Prostate gland (tissue), 2 donors: ENCODE results near the gene RADIL. TPM values are rescaled to one million over a fixed set of nuclear protein-coding genes. Genes with fewer than 3 reads are reported as not detected.
"Not testable (repeated sequence)": the region's sequence is repeated elsewhere in the genome, so short reads cannot be mapped to it uniquely, and the experiment has no call there.

ENCODE experiments used
- DNase-seq: peaks from one replicate; pipeline ENCODE4 v3.0.0-alpha.2; 2019; ENCODE audit warnings: low spot score
- H3K27ac ChIP-seq, 2 donors: fragments of 200-600 bp; sonication (generic); 2 replicates each; pipeline ENCODE4 v1.5.1; 2017 to 2019
- H3K27me3 ChIP-seq: fragments of 200-600 bp; sonication (generic); replicated peaks from 2 replicates; pipeline ENCODE4 v1.5.1; 2019; ENCODE audit not compliant: insufficient read depth
- H3K36me3 ChIP-seq, 2 donors: fragments of 200-600 bp; sonication (generic); 1 replicate in 1 of 2; 2 replicates in 1 of 2; pipeline versions ENCODE4 v1.5.1 to v1.8.1; 2017 to 2019
- H3K4me1 ChIP-seq: fragments of 200-600 bp; sonication (generic); replicated peaks from 2 replicates; pipeline ENCODE4 v1.5.1; 2019
- H3K4me3 ChIP-seq, 2 donors: fragments of 200-600 bp; sonication (generic); 2 replicates each; pipeline ENCODE4 v1.5.1; 2017 to 2019
- H3K9me3 ChIP-seq: fragments of 200-600 bp; sonication (generic); 2 replicates; pipeline ENCODE4 v1.5.1; 2017
- POLR2A ChIP-seq: fragments of 450-650 bp; IDR thresholded peaks from one replicate; pipeline ENCODE4 v1.6.1; 2016; ENCODE audit warnings: antibody characterized with exemption, mild to moderate bottlenecking
- POLR2AphosphoS5 ChIP-seq: sonication (generic); formaldehyde crosslinking; IDR thresholded peaks from one replicate; pipeline ENCODE4 v1.6.1; 2017; ENCODE audit warnings: antibody characterized with exemption
- WGBS: methylation state at CpG from one replicate; pipeline ENCODE4 v1.1.5; 2018; 5-methylcytosine and 5-hydroxymethylcytosine counted together
- intact Hi-C: fragments of 100-400 bp; cut with DNase I; formaldehyde crosslinking; loops from one replicate; pipeline ENCODE4 v1.14.2; 2022
- total RNA-seq, 2 donors: library from RNA; depleted of rRNA; stranded (reverse); fragments of >200 nt; gene quantifications; one replicate each; pipeline ENCODE4 v1.1.0, GENCODE V29; 2016
- TF ChIP-seq, protein P1 (sequence below), 4 experiments: fragments of 200-600 bp in 2 of 4; fragments of 450-650 bp in 2 of 4; sonication (generic) in 2 of 4; IDR thresholded peaks; 1 replicate in 3 of 4; 2 replicates in 1 of 4; pipeline ENCODE4 v1.5.1; 2016 to 2019; ENCODE audit warnings: antibody characterized with exemption in 4 of 4, mild to moderate bottlenecking in 2 of 4, moderate library complexity in 2 of 4

Gene RADIL
- total RNA-seq, 2 donors from 2014 or later: 1.8 to 12.0 TPM

DNA sequence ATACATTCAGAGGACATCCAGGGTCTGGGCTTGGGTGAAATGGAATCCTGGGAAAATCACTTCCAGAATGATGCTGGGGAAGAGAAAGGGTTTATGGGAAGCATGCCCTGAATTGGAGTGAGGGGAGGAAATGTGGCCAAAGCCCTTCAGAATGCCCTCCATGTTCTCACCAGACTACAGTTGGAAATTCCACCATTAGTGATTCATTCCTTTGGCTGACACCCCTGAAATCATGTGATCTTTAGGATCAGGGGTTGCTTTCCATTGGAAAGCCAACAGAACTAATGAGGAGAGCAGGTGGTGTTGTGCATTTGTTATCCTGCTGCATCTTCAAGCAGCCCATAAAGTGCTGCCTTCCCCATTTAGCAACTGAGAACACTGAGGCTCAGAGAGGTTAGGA lies 20.8 kb upstream of the RADIL start:
- Histone ChIP-seq H3K27ac (no peak overlapping the region), H3K4me1 (no peaks in the 10 kb centered on the region), H3K4me3 (no peak overlapping the region), H3K27me3 (no peaks in the 10 kb centered on the region), H3K9me3 (no peaks in the 10 kb centered on the region), H3K36me3 (no peaks in the 10 kb centered on the region)
- DNase-seq: no peak
- TF ChIP-seq POLR2A (no peak), POLR2AphosphoS5 (no peak)
- TF ChIP-seq, protein P1, sequence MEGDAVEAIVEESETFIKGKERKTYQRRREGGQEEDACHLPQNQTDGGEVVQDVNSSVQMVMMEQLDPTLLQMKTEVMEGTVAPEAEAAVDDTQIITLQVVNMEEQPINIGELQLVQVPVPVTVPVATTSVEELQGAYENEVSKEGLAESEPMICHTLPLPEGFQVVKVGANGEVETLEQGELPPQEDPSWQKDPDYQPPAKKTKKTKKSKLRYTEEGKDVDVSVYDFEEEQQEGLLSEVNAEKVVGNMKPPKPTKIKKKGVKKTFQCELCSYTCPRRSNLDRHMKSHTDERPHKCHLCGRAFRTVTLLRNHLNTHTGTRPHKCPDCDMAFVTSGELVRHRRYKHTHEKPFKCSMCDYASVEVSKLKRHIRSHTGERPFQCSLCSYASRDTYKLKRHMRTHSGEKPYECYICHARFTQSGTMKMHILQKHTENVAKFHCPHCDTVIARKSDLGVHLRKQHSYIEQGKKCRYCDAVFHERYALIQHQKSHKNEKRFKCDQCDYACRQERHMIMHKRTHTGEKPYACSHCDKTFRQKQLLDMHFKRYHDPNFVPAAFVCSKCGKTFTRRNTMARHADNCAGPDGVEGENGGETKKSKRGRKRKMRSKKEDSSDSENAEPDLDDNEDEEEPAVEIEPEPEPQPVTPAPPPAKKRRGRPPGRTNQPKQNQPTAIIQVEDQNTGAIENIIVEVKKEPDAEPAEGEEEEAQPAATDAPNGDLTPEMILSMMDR (IDR thresholded peaks at IDR 0.05): no peak
- intact Hi-C loops: no loop called here

DNA sequence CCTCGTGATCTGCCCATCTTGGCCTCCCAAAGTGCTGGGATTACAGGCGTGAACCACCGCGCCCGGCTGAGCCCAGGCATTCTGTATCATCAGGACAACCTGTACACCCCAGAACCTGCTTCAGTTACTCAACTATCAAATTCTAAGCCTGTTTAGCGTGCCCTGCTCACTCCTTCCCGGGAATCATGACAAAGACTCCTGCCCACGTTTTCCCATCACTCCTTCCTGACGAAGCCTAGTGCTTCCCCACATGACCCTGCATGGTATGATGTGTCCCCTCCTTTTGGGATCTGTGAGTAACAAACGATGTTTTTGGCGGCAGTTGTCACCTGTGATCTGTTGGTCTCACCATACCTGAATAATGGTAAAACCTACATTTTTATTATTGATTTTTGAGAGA lies 12.2 kb upstream of the RADIL start:
- no peaks in the 10 kb centered on the region for H3K27me3 ChIP-seq
- intact Hi-C loops: no loop called here
- H3K4me3 ChIP-seq: no peak overlapping the region
- WGBS: 86% methylated on average over 11 of the region's 11 CpGs
- TF ChIP-seq POLR2A (no peak), POLR2AphosphoS5 (no peak)
- TF ChIP-seq, protein P1 (IDR thresholded peaks at IDR 0.05): no peak
- H3K27ac ChIP-seq: no peak overlapping the region
- H3K9me3 ChIP-seq: no peaks in the 10 kb centered on the region
- H3K36me3 ChIP-seq: no peaks in the 10 kb centered on the region
- DNase-seq: no peak
- no peaks in the 10 kb centered on the region for H3K4me1 ChIP-seq

DNA sequence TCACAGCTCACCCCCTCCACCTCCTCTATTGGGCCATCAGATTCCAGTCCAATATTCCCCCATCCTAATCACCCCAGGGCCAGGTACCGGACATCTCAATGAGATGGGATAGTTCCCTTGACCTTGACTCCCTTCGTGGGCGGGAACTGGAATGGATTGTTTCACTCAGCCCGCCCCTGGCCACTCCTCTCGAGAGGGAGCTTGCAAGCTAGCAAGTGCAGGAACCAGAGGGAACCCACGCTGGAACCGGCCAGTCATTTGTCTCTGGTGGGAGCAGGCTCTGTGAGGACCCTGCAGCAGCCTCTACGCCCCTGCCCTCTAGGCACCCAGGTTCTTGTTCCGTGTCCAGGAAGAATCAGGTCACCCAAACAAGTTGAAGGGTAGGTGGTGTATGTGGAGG lies 11.0 kb upstream of the RADIL start:
- WGBS: 94% methylated on average over 9 of the region's 9 CpGs
- intact Hi-C loops: no loop called here
- H3K27me3 ChIP-seq: no peaks in the 10 kb centered on the region
- TF ChIP-seq POLR2A: no peak
- TF ChIP-seq POLR2AphosphoS5: no peak
- TF ChIP-seq, protein P1 (IDR thresholded peaks at IDR 0.05): no peak
- no peaks in the 10 kb centered on the region for H3K36me3 ChIP-seq
- H3K27ac ChIP-seq: no peak overlapping the region
- no peaks in the 10 kb centered on the region for H3K9me3 ChIP-seq
- no peak overlapping the region for H3K4me3 ChIP-seq
- DNase-seq: no peak
- no peaks in the 10 kb centered on the region for H3K4me1 ChIP-seq

DNA sequence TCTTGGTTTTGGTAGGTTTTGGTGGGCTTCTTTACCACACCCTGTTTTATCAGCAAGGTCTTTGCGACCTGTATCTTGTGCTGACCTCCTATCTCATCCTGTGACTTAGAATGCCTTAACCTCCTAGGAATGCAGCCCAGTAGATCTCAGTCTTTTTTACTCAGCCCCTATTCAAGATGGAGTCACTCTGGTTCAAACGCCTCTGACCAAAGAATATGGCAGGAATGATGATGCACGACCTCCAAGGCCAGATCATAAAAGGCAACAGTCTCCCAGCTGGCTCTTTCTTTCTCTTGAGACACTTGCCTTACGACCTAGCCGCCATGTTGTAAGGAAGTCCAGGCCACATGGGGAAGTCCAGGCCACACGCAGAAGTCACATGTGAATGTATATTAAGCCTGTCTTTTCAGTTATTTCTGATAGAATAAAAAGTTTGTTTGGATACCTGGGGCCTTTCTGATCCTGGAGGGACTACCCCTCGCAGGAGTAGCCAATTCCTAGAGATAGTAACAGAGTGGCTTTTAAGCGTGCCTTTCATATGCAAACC lies 10.5 kb upstream of the RADIL start:
- H3K27ac ChIP-seq: no peak overlapping the region
- intact Hi-C loops: no loop called here
- H3K4me3 ChIP-seq: no peak overlapping the region
- H3K27me3 ChIP-seq: no peaks in the 10 kb centered on the region
- no peak for DNase-seq
- no peaks in the 10 kb centered on the region for H3K9me3 ChIP-seq
- TF ChIP-seq POLR2AphosphoS5 (no peak), POLR2A (no peak)
- TF ChIP-seq, protein P1 (IDR thresholded peaks at IDR 0.05): no peak
- H3K36me3 ChIP-seq: no peaks in the 10 kb centered on the region
- 84% methylated on average over 8 of the region's 8 CpGs for WGBS
- H3K4me1 ChIP-seq: no peaks in the 10 kb centered on the region

DNA sequence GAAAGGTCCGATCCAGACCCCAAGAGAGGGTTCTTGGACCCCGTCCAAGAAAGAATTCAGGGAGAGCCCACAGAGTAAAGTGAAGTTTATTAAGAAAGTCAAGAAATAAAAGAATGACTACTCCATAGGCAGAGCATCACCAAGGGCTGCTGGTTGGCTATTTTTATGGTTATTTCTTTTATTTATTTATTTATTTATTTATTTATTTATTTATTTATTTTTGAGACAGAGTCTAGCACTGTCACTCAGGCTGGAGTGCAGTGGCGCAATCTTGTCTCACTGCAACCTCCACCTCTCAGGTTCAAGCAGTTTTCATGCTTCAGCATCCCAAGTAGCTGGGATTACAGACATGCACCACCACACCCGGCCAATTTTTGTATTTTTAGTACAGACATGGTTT lies 9.7 kb upstream of the RADIL start:
- 84% methylated on average over 4 of the region's 4 CpGs for WGBS
- H3K4me1 ChIP-seq, intact Hi-C loops, DNase-seq, H3K27ac ChIP-seq, H3K27me3 ChIP-seq, H3K9me3 ChIP-seq, H3K36me3 ChIP-seq, H3K4me3 ChIP-seq: not testable (repeated sequence)

DNA sequence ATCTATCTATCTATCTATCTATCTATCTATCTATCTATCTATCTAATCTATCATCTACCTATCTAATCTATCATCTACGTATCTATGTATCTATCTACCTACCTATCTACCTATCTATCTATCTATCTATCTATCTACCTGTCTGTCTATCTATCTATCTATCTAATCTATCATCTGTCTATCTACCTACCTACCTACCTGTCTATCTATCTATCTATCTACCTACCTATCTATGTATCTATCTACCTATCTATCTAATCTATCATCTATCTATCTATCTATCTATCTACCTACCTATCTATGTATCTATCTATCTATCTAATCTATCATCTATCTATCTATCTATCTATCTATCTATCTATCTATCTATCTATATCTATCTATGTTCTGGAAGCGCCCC lies 8.0 kb upstream of the RADIL start:
- H3K9me3 ChIP-seq, H3K36me3 ChIP-seq, H3K4me3 ChIP-seq, H3K27ac ChIP-seq, H3K4me1 ChIP-seq, DNase-seq, H3K27me3 ChIP-seq, intact Hi-C loops: not testable (repeated sequence)
- 90% methylated on average over 2 of the region's 2 CpGs for WGBS
